GM21367 (cell line): ENCODE results near the gene ZNF23.

Source experiments
- ATAC-seq: cut with Tn5 transposase; IDR thresholded peaks from one replicate; pipeline ENCODE4 v1.9.1; 2021; ENCODE audit not compliant: unreplicated experiment

The ZNF23 gene

GRCh38 chr16:71472051-71472450 lies 10.0 kb upstream of the ZNF23 start:
- no peak for ATAC-seq

GRCh38 chr16:71467810-71468209 lies 5.8 kb upstream of the ZNF23 start:
- no peak for ATAC-seq

GRCh38 chr16:71464231-71464630 lies 2.2 kb upstream of the ZNF23 start:
- no peak for ATAC-seq

- ATAC-seq, result no peak
Observed at GRCh38 chr16:71460941-71461340, 1.1 kb downstream of the ZNF23 start.

GRCh38 chr16:71460236-71460635 lies 1.8 kb downstream of the ZNF23 start:
- ATAC-seq, result no peak

- ATAC-seq, result no peak
Observed at GRCh38 chr16:71459510-71459909, 2.5 kb downstream of the ZNF23 start.

- ATAC-seq, result no peak
Observed at GRCh38 chr16:71456801-71457200, 5.2 kb downstream of the ZNF23 start.

- ATAC-seq, result no peak
Observed at GRCh38 chr16:71453036-71453435, 9.0 kb downstream of the ZNF23 start.

GRCh38 chr16:71449020-71449419 lies 13.0 kb downstream of the ZNF23 start:
- ATAC-seq, result no peak

GRCh38 chr16:71448274-71448866 lies 13.7 kb downstream of the ZNF23 start:
- ATAC-seq, result no peak

GRCh38 chr16:71443714-71444113 lies 18.3 kb downstream of the ZNF23 start:
- no peak for ATAC-seq

- no peak for ATAC-seq
Observed at GRCh38 chr16:71442051-71442440, 20.0 kb downstream of the ZNF23 start, which contains the start of gene TLE7. TSS of gene TLE7 (minus strand) at chr16:71442054. CDS start at chr16:71433324, 8,730 bp downstream.

GRCh38 chr16:71441348-71442050 lies 20.5 kb downstream of the ZNF23 start:
- no peak for ATAC-seq

- no peak for ATAC-seq
Observed at GRCh38 chr16:71440669-71441347, 21.2 kb downstream of the ZNF23 start.

GRCh38 chr16:71439523-71439922 lies 22.5 kb downstream of the ZNF23 start:
- ATAC-seq, result no peak

GRCh38 chr16:71436473-71436872 lies 25.6 kb downstream of the ZNF23 start:
- no peak for ATAC-seq

- no peak for ATAC-seq
Observed at GRCh38 chr16:71432906-71433305, 29.1 kb downstream of the ZNF23 start.

GRCh38 chr16:71431991-71432390 lies 30.1 kb downstream of the ZNF23 start:
- ATAC-seq, result no peak

- ATAC-seq, result no peak
Observed at GRCh38 chr16:71431176-71431575, 30.9 kb downstream of the ZNF23 start.

- no peak for ATAC-seq
Observed at GRCh38 chr16:71430744-71431143, 31.3 kb downstream of the ZNF23 start.

GRCh38 chr16:71429581-71429980 lies 32.5 kb downstream of the ZNF23 start:
- no peak for ATAC-seq

GRCh38 chr16:71428883-71429282 lies 33.2 kb downstream of the ZNF23 start:
- no peak for ATAC-seq
